ENCODE data around the gene ACP3. TPM values are rescaled to one million over a fixed set of nuclear protein-coding genes. Genes with fewer than 3 reads are reported as not detected.

Gene ACP3
- total RNA-seq, 1 experiment from 2014 or later = not detected

DNA sequence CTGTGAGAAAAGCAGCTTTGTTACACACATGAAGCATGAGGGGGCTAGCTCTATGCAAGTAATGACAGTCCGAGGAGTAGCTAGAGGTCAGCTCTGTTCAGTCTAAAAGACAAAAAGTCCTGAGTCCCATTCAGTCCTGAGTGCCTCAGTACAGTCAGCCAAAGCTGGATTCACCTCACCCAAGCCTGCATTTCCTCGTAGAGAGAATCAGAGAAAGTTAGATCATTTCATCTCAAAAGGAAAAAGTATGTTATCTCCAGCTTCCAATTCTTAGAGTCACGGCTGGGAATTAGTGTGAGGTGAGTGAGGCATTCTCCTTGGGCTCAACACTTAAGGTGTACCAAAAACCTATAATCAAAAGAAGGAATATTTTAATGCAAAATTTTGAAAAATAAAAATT, 5.9 kb upstream of the ACP3 start:
- DNase-seq (ENCODE audit: low spot score) = no peak
- in situ Hi-C loops (cut with HindIII; ENCODE audit: low sequenced_read_pairs) = no loop called here

DNA sequence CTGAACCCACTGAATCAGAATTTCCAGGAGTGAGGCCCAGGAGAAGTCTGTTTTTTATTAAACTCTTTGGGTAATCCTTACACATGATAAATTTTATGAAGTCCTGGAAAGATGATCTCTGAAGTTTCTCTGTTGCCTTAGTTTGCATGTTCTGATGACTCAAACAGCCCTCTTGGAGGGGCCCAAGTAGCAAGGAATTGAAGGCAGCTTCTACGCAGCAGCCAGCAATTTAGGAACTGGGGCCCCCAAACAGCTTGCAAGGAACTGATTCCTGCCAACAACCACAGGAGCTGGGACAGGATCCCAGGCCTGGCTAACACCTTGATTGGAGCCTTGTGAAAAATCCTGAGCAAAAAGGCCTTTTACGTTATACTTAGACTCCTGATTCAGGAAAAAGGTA, 5.4 kb upstream of the ACP3 start:
- peak; percentile 34 for DNase-seq (ENCODE audit: low spot score)
- in situ Hi-C loops (cut with HindIII; ENCODE audit: low sequenced_read_pairs) = no loop called here

DNA sequence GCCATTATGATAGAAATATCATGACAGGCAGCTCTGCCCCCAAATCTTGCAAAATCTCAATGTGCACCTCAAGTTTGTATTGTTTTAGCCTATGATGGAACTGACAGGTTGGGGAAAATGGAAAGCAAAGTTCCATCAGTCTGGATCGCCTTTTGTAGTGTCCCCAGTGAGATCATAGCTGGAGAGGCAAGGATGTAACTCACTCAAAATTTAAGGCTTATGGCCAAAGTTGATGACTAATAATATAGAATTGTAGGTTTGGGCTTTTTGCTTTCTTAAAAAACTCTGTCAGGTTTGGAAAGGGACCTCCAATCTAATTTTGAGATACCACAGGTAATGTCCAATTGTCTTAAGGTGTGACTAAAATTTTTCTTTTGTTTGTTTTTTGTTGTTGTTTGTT, 1.4 kb upstream of the ACP3 start:
- no peak for DNase-seq (ENCODE audit: low spot score)
- in situ Hi-C loops (cut with HindIII; ENCODE audit: low sequenced_read_pairs) = no loop called here

DNA sequence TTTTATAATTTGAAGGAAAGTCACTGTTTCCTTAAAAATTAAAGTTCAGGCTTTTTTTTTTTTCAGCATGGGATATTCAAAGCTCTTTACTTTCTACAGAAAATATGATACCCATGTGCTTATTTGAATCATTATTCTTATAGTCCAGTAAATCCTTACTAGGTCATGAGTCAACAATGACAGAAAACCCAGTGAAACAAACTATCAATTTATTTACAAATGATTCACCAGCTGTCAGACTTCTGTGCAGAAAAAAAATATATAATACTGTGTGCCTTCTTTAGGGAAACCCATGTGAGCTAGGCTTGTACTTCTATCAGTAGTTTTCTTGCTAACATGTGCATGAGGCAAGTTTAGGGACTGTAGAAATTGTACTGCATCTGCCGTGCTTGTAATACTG, 1.2 kb downstream of the ACP3 start:
- DNase-seq (ENCODE audit: low spot score) = no peak
- in situ Hi-C loops (cut with HindIII; ENCODE audit: low sequenced_read_pairs) = no loop called here

DNA sequence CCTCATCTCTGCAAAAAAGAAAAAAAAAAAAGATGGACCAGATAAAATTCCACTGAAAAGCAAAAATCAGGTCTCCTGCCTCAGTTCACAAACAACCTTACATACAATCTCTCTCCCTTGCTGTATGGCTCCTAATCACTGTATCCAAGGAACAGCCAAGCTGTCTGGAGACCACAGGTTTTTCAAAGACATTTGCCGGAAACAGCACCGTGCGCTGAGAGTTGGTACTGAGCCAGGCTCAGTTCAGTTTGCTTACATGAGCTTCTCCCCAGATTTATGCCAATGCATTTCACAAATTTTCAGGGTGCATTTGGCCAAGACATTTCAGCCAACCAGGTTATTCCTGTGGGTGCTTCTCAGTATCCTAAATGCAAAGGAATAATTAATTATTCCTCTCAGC, 4.1 kb downstream of the ACP3 start:
- no peak for DNase-seq (ENCODE audit: low spot score)
- in situ Hi-C loops (cut with HindIII; ENCODE audit: low sequenced_read_pairs) = no loop called here

DNA sequence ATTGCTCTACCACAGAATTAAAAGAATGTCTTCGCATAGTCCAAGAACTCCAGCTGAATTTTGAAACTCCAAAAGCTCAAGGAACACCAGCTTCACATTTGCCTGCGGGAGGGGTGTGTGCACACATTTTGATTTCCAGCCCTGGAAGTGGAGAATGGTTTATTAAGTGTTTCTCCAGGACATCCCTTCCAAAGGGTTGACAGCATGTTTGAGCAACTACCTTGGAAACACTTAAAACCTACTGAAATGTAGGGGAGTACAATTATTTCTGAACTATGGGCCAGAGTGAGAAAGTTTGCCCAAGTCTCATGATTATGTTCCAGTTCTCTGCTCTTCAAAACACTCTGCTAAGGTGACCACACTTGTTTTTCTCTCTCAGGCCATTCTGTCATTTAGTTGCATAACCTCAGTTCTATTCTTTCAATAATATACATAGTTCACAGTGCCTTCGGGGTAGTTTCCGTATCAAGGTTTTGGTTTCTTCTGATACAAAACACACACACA, 7.9 kb downstream of the ACP3 start:
- no peak for DNase-seq (ENCODE audit: low spot score)
- in situ Hi-C loops (cut with HindIII; ENCODE audit: low sequenced_read_pairs) = no loop called here

DNA sequence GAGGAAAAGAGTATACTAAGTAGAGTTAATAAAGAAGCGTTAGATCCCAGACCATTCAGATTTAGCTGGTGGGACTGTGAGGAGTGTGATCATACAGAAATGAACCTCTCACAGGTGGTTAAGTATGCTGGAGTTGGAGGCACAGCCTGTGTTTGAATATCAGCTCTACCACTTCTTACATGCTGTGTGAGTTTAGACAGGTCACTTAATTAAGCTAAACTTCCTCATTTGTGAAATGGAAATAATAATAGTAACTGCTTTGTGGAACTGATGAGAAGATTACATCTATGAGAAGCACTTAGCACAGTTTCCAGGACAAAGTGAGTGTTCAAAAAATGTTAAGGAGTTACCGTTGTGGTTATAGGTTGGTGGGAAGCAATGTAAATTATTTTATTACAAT, 8.4 kb downstream of the ACP3 start:
- DNase-seq (ENCODE audit: low spot score) = no peak
- in situ Hi-C loops (cut with HindIII; ENCODE audit: low sequenced_read_pairs) = no loop called here

DNA sequence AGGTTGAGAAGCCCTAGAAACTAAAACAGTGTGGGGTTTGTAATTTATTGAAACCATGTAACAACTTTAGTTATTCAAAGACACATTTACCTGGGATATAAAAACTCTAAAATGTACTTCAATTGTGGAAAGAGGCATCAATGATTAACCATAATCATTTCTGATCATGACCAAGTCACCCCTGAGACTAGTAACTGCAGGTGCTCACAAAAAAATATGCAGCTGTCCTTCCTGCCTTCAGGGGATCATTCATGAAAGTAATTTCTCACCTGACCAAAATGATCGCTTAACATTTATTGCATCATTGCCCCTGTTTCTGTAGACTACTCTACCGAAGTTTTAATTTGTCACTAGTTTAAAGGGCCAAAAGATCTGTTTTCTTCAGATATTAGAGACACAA, 9.0 kb downstream of the ACP3 start:
- in situ Hi-C loops (cut with HindIII; ENCODE audit: low sequenced_read_pairs) = no loop called here
- DNase-seq (ENCODE audit: low spot score) = no peak

DNA sequence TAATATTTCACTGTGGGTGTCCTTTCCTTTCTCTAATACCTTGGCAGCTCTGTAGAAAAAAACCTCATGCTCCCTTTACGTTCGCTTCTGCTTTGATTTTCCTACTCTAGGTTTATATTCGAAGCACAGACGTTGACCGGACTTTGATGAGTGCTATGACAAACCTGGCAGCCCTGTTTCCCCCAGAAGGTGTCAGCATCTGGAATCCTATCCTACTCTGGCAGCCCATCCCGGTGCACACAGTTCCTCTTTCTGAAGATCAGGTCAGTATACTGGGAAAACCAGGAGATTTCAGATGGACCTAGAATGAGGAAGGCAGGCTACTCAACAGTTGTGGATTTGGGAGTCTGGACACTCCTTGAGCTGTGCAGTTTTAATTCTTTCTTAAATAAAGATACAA, 14.9 kb downstream of the ACP3 start:
- no peak for DNase-seq (ENCODE audit: low spot score)
- in situ Hi-C loops (cut with HindIII; ENCODE audit: low sequenced_read_pairs) = no loop called here

DNA sequence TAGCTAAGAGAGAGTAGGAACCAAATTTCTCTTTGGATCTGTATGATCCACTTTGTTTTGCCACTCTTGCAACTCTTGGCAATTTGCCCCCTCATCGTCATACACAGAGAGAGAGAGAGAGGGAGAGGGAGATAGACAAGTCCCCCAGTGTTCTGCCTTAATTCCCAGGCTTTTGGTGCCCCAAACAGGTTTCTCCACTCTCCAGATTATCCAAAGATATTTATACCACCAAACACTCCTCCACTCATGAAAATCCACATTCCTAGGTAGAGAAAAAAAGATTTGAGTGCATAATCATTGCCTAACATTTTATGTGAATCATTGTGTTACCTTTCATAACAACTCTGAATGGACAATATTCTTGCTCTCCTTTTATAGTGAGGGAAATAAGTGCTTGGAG, 15.3 kb downstream of the ACP3 start:
- in situ Hi-C loops (cut with HindIII; ENCODE audit: low sequenced_read_pairs) = no loop called here
- DNase-seq (ENCODE audit: low spot score) = no peak

DNA sequence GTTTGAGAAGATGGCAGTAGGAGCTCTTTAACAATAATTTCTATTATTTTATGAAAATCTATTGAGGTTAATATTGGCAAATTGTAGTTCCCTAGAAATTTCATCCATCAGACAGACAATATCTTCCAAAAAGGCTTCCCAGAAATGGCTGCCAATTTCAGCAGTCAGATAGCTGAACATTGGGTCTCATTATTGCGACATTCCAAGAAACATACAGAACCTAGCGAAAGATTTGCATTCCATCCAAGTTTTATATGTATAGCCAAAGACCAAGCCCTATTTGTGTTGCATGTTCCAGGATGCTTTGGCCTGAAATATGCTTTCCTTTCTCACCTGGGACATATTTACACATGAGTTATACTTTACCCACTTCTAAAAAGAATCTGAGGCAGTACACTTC, 24.5 kb downstream of the ACP3 start:
- DNase-seq (ENCODE audit: low spot score) = no peak
- in situ Hi-C loops (cut with HindIII; ENCODE audit: low sequenced_read_pairs) = no loop called here

DNA sequence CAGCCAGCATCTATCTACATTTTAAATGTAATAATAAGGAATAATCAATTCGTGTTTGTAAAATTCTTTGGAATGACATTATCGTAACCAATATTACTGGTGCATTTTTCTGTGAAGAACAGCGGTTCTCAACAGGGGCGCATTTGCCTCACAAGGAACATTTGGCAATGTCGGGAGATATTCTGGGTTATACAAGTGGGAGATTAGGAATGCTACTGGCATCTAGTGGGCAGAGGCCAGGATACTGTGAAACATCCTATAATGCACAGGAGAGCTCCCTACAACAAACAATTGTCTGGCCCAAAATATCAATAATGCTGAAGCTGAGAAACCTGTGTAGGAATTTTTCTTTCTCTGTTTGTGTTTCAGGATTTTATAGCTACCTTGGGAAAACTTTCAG, 25.0 kb downstream of the ACP3 start:
- no peak for DNase-seq (ENCODE audit: low spot score)
- in situ Hi-C loops (cut with HindIII; ENCODE audit: low sequenced_read_pairs) = no loop called here

DNA sequence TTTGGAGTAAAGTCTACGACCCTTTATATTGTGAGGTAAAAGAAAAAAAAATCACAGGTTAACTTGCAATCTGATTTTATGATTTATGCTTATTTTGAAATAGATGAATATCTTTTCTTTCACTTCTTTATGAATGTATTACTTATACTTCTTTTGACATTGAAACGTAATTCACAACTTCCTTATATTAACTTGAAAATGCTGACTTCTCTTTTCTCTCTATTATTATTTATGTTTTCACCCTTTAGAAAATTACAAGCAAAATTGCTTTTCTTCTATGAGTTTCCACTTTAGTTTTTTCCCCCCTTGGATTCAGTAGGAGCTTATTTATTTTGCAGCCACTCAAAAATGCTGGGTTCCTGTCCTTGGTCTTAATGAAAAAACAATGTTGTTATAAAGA, 25.4 kb downstream of the ACP3 start:
- no peak for DNase-seq (ENCODE audit: low spot score)
- in situ Hi-C loops (cut with HindIII; ENCODE audit: low sequenced_read_pairs) = no loop called here

DNA sequence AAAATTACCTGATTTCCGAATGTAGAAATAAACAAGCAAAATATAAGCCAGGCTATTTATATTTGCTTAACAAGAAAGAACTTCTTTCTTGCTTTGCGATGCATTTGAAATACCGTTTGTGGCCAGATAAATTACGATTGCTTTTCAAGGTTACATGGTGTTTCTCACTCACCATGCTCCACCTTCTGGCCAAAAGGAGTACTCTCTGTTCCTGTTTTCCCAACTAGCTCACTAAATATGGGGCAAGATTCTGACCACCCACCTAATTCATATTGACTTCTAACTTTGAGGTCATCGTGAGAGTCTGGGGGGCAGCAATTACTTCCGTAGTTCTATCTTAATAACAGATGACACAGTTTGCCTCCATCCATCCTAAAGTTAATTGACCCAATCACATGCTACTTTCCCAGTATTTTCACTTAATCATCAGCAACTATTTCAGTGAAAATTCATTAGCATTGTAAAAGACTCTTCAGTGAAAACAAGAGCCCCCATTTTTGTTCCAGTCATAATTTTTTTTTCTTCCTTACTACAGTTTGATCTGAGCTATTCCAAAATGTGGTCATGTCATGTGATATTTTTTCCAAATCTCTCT, 25.9 kb downstream of the ACP3 start:
- peak; percentile 42 for DNase-seq (ENCODE audit: low spot score)
- in situ Hi-C loops (cut with HindIII; ENCODE audit: low sequenced_read_pairs) = no loop called here

DNA sequence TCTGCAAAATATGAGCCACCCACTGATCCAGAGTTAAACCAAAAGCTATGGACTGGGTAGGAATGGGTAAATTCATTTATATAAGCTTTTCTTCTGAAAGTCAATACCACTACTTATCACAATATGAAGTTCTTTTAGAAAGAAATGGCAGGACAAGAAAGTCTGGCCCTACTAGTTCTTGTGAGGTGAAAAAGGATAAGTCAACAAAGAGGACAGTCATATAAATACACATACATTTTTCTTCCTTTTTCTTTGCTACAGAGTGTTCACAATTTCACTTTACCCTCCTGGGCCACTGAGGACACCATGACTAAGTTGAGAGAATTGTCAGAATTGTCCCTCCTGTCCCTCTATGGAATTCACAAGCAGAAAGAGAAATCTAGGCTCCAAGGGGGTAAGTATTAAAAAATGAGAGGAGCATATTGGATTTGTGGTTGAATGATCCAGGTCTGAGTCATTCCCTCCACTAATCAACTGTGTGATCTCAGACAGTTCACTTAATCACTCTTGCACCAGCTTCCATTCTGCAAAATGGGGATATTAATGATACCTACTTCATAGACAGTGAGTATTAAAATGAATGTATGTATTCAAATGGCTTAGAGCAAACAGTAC, 27.6 kb downstream of the ACP3 start:
- DNase-seq (ENCODE audit: low spot score) = no peak
- in situ Hi-C loops (cut with HindIII; ENCODE audit: low sequenced_read_pairs) = no loop called here

DNA sequence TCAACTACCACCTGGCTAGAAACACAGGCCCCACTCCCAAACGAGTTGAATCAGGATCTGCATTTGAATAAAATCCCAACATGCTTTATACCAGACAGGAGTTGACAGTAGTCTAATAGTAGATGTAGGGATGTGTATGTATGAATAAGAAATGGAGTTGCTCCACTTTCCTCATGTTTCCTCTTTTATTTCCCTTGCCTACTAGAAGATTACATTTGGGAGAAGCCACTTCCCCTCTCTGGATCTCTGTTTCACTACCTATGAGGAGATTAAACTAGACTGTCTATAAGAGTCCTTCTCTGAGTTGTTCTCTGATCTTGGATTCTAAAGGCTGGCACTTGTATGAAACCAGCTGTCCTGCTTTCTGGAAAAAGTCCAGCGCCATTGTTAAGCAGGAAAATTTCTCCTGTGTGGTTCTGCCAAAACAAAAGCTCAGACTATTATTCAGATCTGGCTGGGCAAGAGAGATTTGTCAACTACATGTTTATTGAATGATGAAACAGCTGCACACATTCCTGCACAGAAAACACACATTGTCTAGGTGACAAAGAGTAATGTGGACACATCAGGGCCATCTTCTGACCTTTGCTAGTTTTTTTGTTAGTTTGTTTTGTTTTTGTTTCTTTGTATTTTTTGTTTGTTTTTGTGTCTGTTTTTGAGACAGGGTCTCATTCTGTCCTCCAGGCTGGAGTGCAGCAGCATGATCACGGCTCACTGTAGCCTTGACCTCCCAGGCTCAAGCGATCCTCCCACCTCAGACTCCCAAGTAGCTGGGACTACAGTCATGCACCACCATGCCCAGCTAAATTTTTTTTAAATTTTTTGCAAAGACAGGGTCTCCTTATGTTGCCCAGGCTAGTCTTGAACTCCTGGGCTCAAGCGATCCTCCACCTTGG, 29.9 kb downstream of the ACP3 start:
- in situ Hi-C loops (cut with HindIII; ENCODE audit: low sequenced_read_pairs) = no loop called here
- peak; percentile 5 for DNase-seq (ENCODE audit: low spot score)

DNA sequence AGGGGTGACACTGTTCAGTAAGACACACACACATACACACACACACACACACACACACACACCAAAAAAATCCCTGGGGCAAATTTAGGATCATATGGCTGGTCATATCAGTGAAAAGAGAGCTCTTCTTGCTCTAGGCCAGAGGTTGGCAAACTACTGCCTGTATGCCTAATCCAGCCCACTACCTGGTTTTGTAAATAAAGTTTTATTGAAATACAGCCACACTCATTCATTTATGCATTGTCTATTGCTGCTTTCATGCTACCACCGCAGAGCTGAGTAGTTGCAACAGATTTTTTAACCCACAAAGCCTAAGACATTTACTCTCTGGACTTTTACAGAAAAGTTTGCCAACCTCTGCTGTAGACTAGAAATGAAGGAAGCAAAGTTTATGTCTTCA, 30.6 kb downstream of the ACP3 start:
- in situ Hi-C loops (cut with HindIII; ENCODE audit: low sequenced_read_pairs) = no loop called here
- DNase-seq (ENCODE audit: low spot score) = no peak

DNA sequence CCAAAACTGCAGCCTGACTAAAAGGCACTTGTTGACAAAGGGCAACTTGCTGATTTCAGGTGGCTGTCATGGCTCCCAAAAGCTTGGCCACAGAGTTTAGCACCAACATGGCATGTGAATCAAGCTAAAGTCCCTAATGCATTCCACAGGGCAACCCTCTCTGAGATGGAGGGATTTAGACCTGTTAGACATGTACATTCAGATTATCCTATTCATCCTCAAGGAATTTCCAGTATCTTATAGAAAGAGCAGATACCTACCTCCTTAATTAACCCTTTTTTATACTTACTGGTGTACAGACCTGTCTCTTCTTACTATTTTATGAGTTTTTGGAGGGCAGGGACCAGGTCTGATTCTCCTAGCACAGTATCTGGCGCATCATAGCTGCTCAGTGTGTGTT, 31.3 kb downstream of the ACP3 start:
- in situ Hi-C loops (cut with HindIII; ENCODE audit: low sequenced_read_pairs) = no loop called here
- no peak for DNase-seq (ENCODE audit: low spot score)

DNA sequence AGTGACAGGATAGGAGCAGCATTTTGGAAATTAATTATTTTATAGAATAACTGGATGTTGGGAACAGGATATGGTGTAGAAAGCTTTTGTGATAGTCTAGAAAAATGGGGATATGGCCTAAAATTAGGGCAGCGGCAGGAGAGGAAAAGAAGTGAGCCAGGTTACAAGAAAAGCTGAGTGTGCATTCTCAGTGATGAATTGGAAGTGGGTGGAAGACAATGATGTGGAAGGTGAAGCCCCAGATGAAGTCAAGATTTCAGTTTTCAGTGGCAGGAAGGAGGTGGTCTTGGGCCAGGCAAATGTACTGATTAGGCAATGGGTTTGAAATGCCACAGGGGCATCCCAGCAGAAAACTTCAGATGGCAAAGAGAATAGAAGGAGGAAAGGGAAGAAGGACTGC, 33.6 kb downstream of the ACP3 start:
- in situ Hi-C loops (cut with HindIII; ENCODE audit: low sequenced_read_pairs) = no loop called here
- DNase-seq (ENCODE audit: low spot score) = no peak

DNA sequence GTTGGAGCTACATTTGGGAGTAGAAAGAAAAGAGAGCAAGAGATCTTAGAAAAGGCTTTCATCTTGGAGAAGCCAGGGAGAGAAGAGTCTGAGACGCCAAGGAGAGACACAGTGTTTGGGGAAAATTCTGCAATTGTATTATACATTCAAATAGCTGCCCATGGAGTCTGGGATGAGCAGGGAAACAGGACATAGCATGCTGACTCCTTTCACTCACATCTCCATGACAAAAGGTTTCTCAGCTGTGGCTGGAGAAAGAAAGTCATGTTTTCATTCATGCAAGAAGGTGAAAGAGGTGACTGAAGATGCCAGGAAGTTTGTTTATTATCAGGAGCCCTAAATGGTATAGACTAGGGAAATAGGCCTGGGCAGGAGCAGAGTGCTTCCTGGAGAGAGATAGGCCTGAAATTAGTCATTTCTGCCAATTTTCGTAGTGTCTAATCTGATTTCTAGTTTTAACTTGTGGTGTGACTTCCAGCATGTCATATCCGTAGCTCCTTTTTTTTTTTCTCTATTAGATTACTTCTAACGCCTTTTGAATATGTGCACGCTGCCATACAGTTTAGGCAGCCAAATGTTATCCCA, 34.1 kb downstream of the ACP3 start:
- no peak for DNase-seq (ENCODE audit: low spot score)

More for the DNA sequence above, 34.1 kb downstream of the ACP3 start:
- in situ Hi-C loops (cut with HindIII; ENCODE audit: low sequenced_read_pairs) = no loop called here

Measured in G401 (cell line).